Measurements from ENCODE around the gene IPO5.

- TF ChIP-seq CTCF (optimal IDR thresholded peaks at IDR 0.05 in 1 of 3, IDR thresholded peaks at IDR 0.05 in 1 of 3, conservative IDR thresholded peaks at IDR 0.05 in 1 of 3; ENCODE audit: extremely low read depth in 1 of 3, insufficient read depth in 2 of 3, low read length in 3 of 3) (no peak), EZH2 (IDR thresholded peaks at IDR 0.05; ENCODE audit: low read length) (no peak)
Observed at GRCh38 chr13:98066636-98067035, 113.2 kb downstream of the IPO5 start.

Data from keratinocyte (primary cell).